DND-41 (cell line): ENCODE results near the gene EMC10.

Experiments used
- EZH2 ChIP-seq: IDR thresholded peaks from 3 replicates; pipeline ENCODE4 v1.6.1; 2012; ENCODE audit warnings: borderline replicate concordance, low read depth, mild to moderate bottlenecking, moderate library complexity, low read length, inconsistent platforms; ENCODE audit not compliant: severe bottlenecking
- TF ChIP-seq, protein P1 (sequence below): IDR thresholded peaks from 2 replicates; pipeline ENCODE4 v1.5.1; 2012; ENCODE audit warnings: borderline replicate concordance, low read length, moderate library complexity, mild to moderate bottlenecking; ENCODE audit not compliant: poor library complexity, severe bottlenecking; ENCODE audit errors: extremely low read depth

- TF ChIP-seq, protein P1, sequence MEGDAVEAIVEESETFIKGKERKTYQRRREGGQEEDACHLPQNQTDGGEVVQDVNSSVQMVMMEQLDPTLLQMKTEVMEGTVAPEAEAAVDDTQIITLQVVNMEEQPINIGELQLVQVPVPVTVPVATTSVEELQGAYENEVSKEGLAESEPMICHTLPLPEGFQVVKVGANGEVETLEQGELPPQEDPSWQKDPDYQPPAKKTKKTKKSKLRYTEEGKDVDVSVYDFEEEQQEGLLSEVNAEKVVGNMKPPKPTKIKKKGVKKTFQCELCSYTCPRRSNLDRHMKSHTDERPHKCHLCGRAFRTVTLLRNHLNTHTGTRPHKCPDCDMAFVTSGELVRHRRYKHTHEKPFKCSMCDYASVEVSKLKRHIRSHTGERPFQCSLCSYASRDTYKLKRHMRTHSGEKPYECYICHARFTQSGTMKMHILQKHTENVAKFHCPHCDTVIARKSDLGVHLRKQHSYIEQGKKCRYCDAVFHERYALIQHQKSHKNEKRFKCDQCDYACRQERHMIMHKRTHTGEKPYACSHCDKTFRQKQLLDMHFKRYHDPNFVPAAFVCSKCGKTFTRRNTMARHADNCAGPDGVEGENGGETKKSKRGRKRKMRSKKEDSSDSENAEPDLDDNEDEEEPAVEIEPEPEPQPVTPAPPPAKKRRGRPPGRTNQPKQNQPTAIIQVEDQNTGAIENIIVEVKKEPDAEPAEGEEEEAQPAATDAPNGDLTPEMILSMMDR: no peak
- TF ChIP-seq EZH2: no peak
Measured at GRCh38 chr19:50476907-50477238, 566 bp downstream of the EMC10 start.
